ENCODE data around the gene TDRD12. TPM values are rescaled to one million over a fixed set of nuclear protein-coding genes. Genes with fewer than 3 reads are reported as not detected.

Gene TDRD12
- total RNA-seq, 1 donor from 2014 or later = not detected

- H3K4me1 Mint-ChIP-seq (ENCODE audit: low read depth, unreplicated experiment) = no peaks in the 10 kb centered on the region
- peaks cover 2% of the 10 kb centered on the region for H3K9me3 Mint-ChIP-seq (ENCODE audit: unreplicated experiment)
- no peaks in the 10 kb centered on the region for H3K27me3 Mint-ChIP-seq (ENCODE audit: unreplicated experiment)
- H3K36me3 Mint-ChIP-seq (ENCODE audit: unreplicated experiment) = no peaks in the 10 kb centered on the region
- H3K4me3 Mint-ChIP-seq (ENCODE audit: unreplicated experiment) = no peak overlapping the region
- TF ChIP-seq CTCF (IDR thresholded peaks at IDR 0.05; ENCODE audit: partially characterized antibody, unreplicated experiment) = no peak
- no peak for DNase-seq
- no peak overlapping the region for H3K27ac Mint-ChIP-seq (ENCODE audit: unreplicated experiment)
Measured at GRCh38 chr19:32812036-32812435, 92.5 kb downstream of the TDRD12 start.

GRCh38 chr19:32812571-32812970 is 93.0 kb downstream of the TDRD12 start:
- Mint-ChIP-seq H3K27me3 (ENCODE audit: unreplicated experiment) (no peaks in the 10 kb centered on the region), H3K9me3 (ENCODE audit: unreplicated experiment) (peaks cover 2% of the 10 kb centered on the region), H3K36me3 (ENCODE audit: unreplicated experiment) (no peaks in the 10 kb centered on the region), H3K4me3 (ENCODE audit: unreplicated experiment) (no peak overlapping the region), H3K4me1 (ENCODE audit: low read depth, unreplicated experiment) (no peaks in the 10 kb centered on the region), H3K27ac (ENCODE audit: unreplicated experiment) (no peak overlapping the region)
- no peak for TF ChIP-seq CTCF (IDR thresholded peaks at IDR 0.05; ENCODE audit: partially characterized antibody, unreplicated experiment)
- no peak for DNase-seq

GRCh38 chr19:32813862-32814425 is 94.4 kb downstream of the TDRD12 start:
- no peak for DNase-seq
- H3K9me3 Mint-ChIP-seq (ENCODE audit: unreplicated experiment) = peaks cover 4% of the 10 kb centered on the region
- H3K27me3 Mint-ChIP-seq (ENCODE audit: unreplicated experiment) = no peaks in the 10 kb centered on the region
- H3K4me1 Mint-ChIP-seq (ENCODE audit: low read depth, unreplicated experiment) = no peaks in the 10 kb centered on the region
- no peak for TF ChIP-seq CTCF (IDR thresholded peaks at IDR 0.05; ENCODE audit: partially characterized antibody, unreplicated experiment)
- H3K36me3 Mint-ChIP-seq (ENCODE audit: unreplicated experiment) = no peaks in the 10 kb centered on the region
- H3K27ac Mint-ChIP-seq (ENCODE audit: unreplicated experiment) = no peak overlapping the region
- H3K4me3 Mint-ChIP-seq (ENCODE audit: unreplicated experiment) = no peak overlapping the region

GRCh38 chr19:32814624-32815023 is 95.1 kb downstream of the TDRD12 start:
- no peak overlapping the region for H3K27ac Mint-ChIP-seq (ENCODE audit: unreplicated experiment)
- peaks cover 3% of the 10 kb centered on the region for H3K4me1 Mint-ChIP-seq (ENCODE audit: low read depth, unreplicated experiment)
- no peaks in the 10 kb centered on the region for H3K36me3 Mint-ChIP-seq (ENCODE audit: unreplicated experiment)
- H3K4me3 Mint-ChIP-seq (ENCODE audit: unreplicated experiment) = no peak overlapping the region
- H3K9me3 Mint-ChIP-seq (ENCODE audit: unreplicated experiment) = peaks cover 4% of the 10 kb centered on the region
- TF ChIP-seq CTCF (IDR thresholded peaks at IDR 0.05; ENCODE audit: partially characterized antibody, unreplicated experiment) = no peak
- DNase-seq = no peak
- H3K27me3 Mint-ChIP-seq (ENCODE audit: unreplicated experiment) = no peaks in the 10 kb centered on the region

GRCh38 chr19:32816555-32817099 is 97.1 kb downstream of the TDRD12 start:
- no peak for TF ChIP-seq CTCF (IDR thresholded peaks at IDR 0.05; ENCODE audit: partially characterized antibody, unreplicated experiment)
- no peak overlapping the region for H3K27ac Mint-ChIP-seq (ENCODE audit: unreplicated experiment)
- no peaks in the 10 kb centered on the region for H3K36me3 Mint-ChIP-seq (ENCODE audit: unreplicated experiment)
- no peak overlapping the region for H3K4me3 Mint-ChIP-seq (ENCODE audit: unreplicated experiment)
- H3K9me3 Mint-ChIP-seq (ENCODE audit: unreplicated experiment) = peaks cover 4% of the 10 kb centered on the region
- no peak for DNase-seq
- no peaks in the 10 kb centered on the region for H3K27me3 Mint-ChIP-seq (ENCODE audit: unreplicated experiment)
- peaks cover 7% of the 10 kb centered on the region for H3K4me1 Mint-ChIP-seq (ENCODE audit: low read depth, unreplicated experiment)
